HEK293T (cell line): ENCODE results near the gene CELA2B.
"Not testable (repeated sequence)": the region's sequence is repeated elsewhere in the genome, so short reads cannot be mapped to it uniquely, and the experiment has no call there.

Experiments
- CTCF ChIA-PET: fragments of 350-600 bp; formaldehyde crosslinking; extraction: SDS; loops from one replicate; lab custom pipeline; 2021; ENCODE audit warnings: antibody characterized with exemption, inconsistent platforms; lab: Yijun Ruan, JAX
- POLR2A ChIA-PET: fragments of 350-600 bp; formaldehyde crosslinking; extraction: SDS; loops from one replicate; lab custom pipeline; 2020; ENCODE audit warnings: antibody characterized with exemption, inconsistent platforms; lab: Yijun Ruan, JAX
- DNase-seq: peaks from one replicate; pipeline ENCODE4 v3.0.0; 2012; ENCODE audit warnings: mixed read lengths; ENCODE audit errors: extremely low spot score
- ELF4 ChIP-seq: fragments of 450-650 bp; IDR thresholded peaks from 2 replicates; pipeline ENCODE4 v1.6.1; 2017; ENCODE audit warnings: antibody characterized with exemption
- FOXA1 ChIP-seq: fragments of 450-650 bp; IDR thresholded peaks from 2 replicates; pipeline ENCODE4 v1.6.1; 2016; ENCODE audit warnings: mild to moderate bottlenecking
- FOXK2 ChIP-seq: fragments of 450-650 bp; IDR thresholded peaks from 2 replicates; pipeline ENCODE4 v1.6.1; 2016; ENCODE audit warnings: mild to moderate bottlenecking
- FOXM1 ChIP-seq: fragments of 450-650 bp; IDR thresholded peaks from 2 replicates; pipeline ENCODE4 v1.6.1; 2017; ENCODE audit warnings: mild to moderate bottlenecking, borderline replicate concordance
- HDGF ChIP-seq: fragments of 450-650 bp; IDR thresholded peaks from 2 replicates; pipeline ENCODE4 v1.6.1; 2017; ENCODE audit warnings: antibody characterized with exemption, borderline replicate concordance
- L3MBTL2 ChIP-seq: fragments of 450-650 bp; conservative IDR thresholded peaks from 2 replicates; pipeline ENCODE4 v1.6.1; 2016; ENCODE audit warnings: mild to moderate bottlenecking
- LEF1 ChIP-seq: fragments of 450-650 bp; IDR thresholded peaks from 2 replicates; pipeline ENCODE4 v1.6.1; 2017; ENCODE audit warnings: mild to moderate bottlenecking, borderline replicate concordance
- NFRKB ChIP-seq: fragments of 450-650 bp; IDR thresholded peaks from 2 replicates; pipeline ENCODE4 v1.6.1; 2016; ENCODE audit warnings: mild to moderate bottlenecking, moderate library complexity
- PKNOX1 ChIP-seq: fragments of 450-650 bp; IDR thresholded peaks from 2 replicates; pipeline ENCODE4 v1.6.1; 2016
- SP1 ChIP-seq: fragments of 450-650 bp; IDR thresholded peaks from 2 replicates; pipeline ENCODE4 v1.6.1; 2017
- SUZ12 ChIP-seq: fragments of 450-650 bp; IDR thresholded peaks from 2 replicates; pipeline ENCODE4 v1.6.1; 2016; ENCODE audit warnings: mild to moderate bottlenecking
- TARDBP ChIP-seq: fragments of 450-650 bp; IDR thresholded peaks from 2 replicates; pipeline ENCODE4 v1.6.1; 2016
- ZNF384 ChIP-seq: fragments of 450-650 bp; IDR thresholded peaks from 2 replicates; pipeline ENCODE4 v1.6.1; 2016

The CELA2B gene

GRCh38 chr1:15465674-15466073, 10.2 kb upstream of the CELA2B start:
- POLR2A ChIA-PET, result no interaction called here
- no peak for DNase-seq
- no peak for TF ChIP-seq FOXM1
- no peak for TF ChIP-seq FOXK2
- CTCF ChIA-PET, result no interaction called here

GRCh38 chr1:15466955-15467625, 8.8 kb upstream of the CELA2B start:
- CTCF ChIA-PET, DNase-seq, POLR2A ChIA-PET: not testable (repeated sequence)

GRCh38 chr1:15468145-15468544, 7.8 kb upstream of the CELA2B start:
- DNase-seq, result no peak
- no peak for TF ChIP-seq SP1
- POLR2A ChIA-PET, result no interaction called here
- CTCF ChIA-PET, result interaction anchor here (0.6 kb wide), 1 partner anchor 90 kb away, joined by 3 read pairs; no protein-coding TSS in a partner anchor

- POLR2A ChIA-PET, result no interaction called here
- DNase-seq, result no peak
- TF ChIP-seq NFRKB (no peak), ELF4 (no peak), TARDBP (no peak), L3MBTL2 (no peak), SUZ12 (no peak), FOXK2 (no peak), HDGF (no peak), ZNF384 (no peak)
- CTCF ChIA-PET, result no interaction called here
Observed at GRCh38 chr1:15469361-15469760, 6.5 kb upstream of the CELA2B start.

GRCh38 chr1:15469821-15470448, 6.0 kb upstream of the CELA2B start:
- DNase-seq, CTCF ChIA-PET, POLR2A ChIA-PET: not testable (repeated sequence)

GRCh38 chr1:15471067-15471466, 4.8 kb upstream of the CELA2B start:
- CTCF ChIA-PET, DNase-seq, POLR2A ChIA-PET: not testable (repeated sequence)

- POLR2A ChIA-PET, CTCF ChIA-PET: not testable (repeated sequence)
Observed at GRCh38 chr1:15471723-15472122, 4.2 kb upstream of the CELA2B start.

GRCh38 chr1:15472587-15472986, 3.3 kb upstream of the CELA2B start:
- TF ChIP-seq LEF1 (no peak), PKNOX1 (peak; percentile 70)
- CTCF ChIA-PET, result no interaction called here

More at GRCh38 chr1:15471723-15472122, 4.2 kb upstream of the CELA2B start:
- not testable (repeated sequence) for DNase-seq

GRCh38 chr1:15476927-15477326, 1.0 kb downstream of the CELA2B start:
- no peak for TF ChIP-seq ZNF384
- ChIA-PET POLR2A (no interaction called here), CTCF (no interaction called here)
- DNase-seq, result no peak

More at GRCh38 chr1:15472587-15472986, 3.3 kb upstream of the CELA2B start:
- POLR2A ChIA-PET, result no interaction called here
- DNase-seq, result no peak

- POLR2A ChIA-PET, result no interaction called here
- no peak for DNase-seq
- TF ChIP-seq PKNOX1 (no peak), ELF4 (no peak), FOXA1 (no peak), ZNF384 (no peak), SUZ12 (no peak), NFRKB (no peak), HDGF (no peak), FOXM1 (no peak)
- CTCF ChIA-PET, result no interaction called here
Observed at GRCh38 chr1:15477646-15478212, 1.8 kb downstream of the CELA2B start.
